Pancreas (tissue), 10 donors: ENCODE results near the gene CNGA2. TPM values are rescaled to one million over a fixed set of nuclear protein-coding genes. Genes with fewer than 3 reads are reported as not detected.

Source experiments
- ATAC-seq, 4 donors: fragments of 200-7000 bp; cut with Tn5 transposase; one replicate each; pipeline versions ENCODE4 v1.8.0 to v1.9.1; 2020; ENCODE audit warnings: mild to moderate bottlenecking in 4 of 4, moderate library complexity in 4 of 4
- DNase-seq, 6 donors: peaks; one replicate each; pipeline ENCODE4 v3.0.0-alpha.2; 2020
- FAIRE-seq: peaks from 2 replicates; lab custom pipeline; 2012; peaks lifted over from hg19 to GRCh38; lab: Jason Lieb, UNC
- H3K27ac ChIP-seq, 4 donors: fragments of 200-600 bp; sonication (generic); 1 replicate in 3 of 4; 2 replicates in 1 of 4; pipeline versions ENCODE4 v1.5.0 to v1.8.0; 2020
- H3K27me3 ChIP-seq, 4 donors: fragments of 200-600 bp; one replicate each; pipeline ENCODE4 v1.8.0; 2021
- H3K36me3 ChIP-seq, 3 donors: fragments of 200-600 bp; sonication (generic) in 1 of 3; one replicate each; pipeline versions ENCODE4 v1.5.0 to v1.8.0; 2020 to 2021
- H3K4me1 ChIP-seq, 3 donors: fragments of 200-600 bp; one replicate each; pipeline ENCODE4 v1.8.0; 2021
- H3K4me3 ChIP-seq, 4 donors: fragments of 200-600 bp; sonication (generic) in 2 of 4; one replicate each; pipeline versions ENCODE4 v1.5.0 to v1.8.0; 2020 to 2021
- H3K9me3 ChIP-seq, 4 donors: fragments of 200-600 bp; one replicate each; pipeline ENCODE4 v1.8.0; 2021
- CTCF ChIP-seq, 4 donors: fragments of 200-600 bp; sonication (generic) in 3 of 4; IDR thresholded peaks; one replicate each; pipeline versions ENCODE4 v1.5.0 to v1.8.0; 2021; ENCODE audit warnings: antibody characterized with exemption in 4 of 4
- WGBS, 2 donors: extraction: QIAGEN DNeasy Blood & Tissue Kit; methylation state at CpG; one replicate each; pipeline ENCODE4 v1.1.7; 2013; 5-methylcytosine and 5-hydroxymethylcytosine counted together
- intact Hi-C, 3 donors: fragments of 100-400 bp; cut with DNase I; formaldehyde crosslinking; loops; one replicate each; pipeline versions ENCODE4 v1.11.1 to v1.14.2; 2022
- polyA plus RNA-seq, 2 donors: library from polyadenylated mRNA; stranded (reverse); fragments of 200-250 nt; gene quantifications; one replicate each; pipeline ENCODE4 v1.2.3, GENCODE V29; 2013
- total RNA-seq, 6 donors: library from RNA; stranded (reverse); fragmentation: NEBNext Ultra II Directional in 4 of 6; extraction: Animal tissue kit (Norgen Biotek cat#: 25700) in 4 of 6; gene quantifications; one replicate each; pipeline versions ENCODE4 v1.2.1 to v1.2.4, GENCODE V29; 2021 to 2023
- donor health status: healthy with polysubstance abuse.
- donor health status: DM: no; HTN: no; CAD: no; lungs with moderate emphysema.
- donor health status: DM: no; HTN: no; CAD: no.
- donor health status: control.
- donor health status: control.
- donor health status: Bipolar disorder and iron deficiency.
- donor health status: DM: yes; HTN: yes; CAD: no.
- donor health status: DM: no; HTN: no; CAD: no.
- donor health status: DM: no; HTN: no; CAD: no.
- donor health status: DM: yes; HTN: yes; CAD: no.

CNGA2 gene
- total and polyA plus RNA-seq, 8 donors: not detected

DNA sequence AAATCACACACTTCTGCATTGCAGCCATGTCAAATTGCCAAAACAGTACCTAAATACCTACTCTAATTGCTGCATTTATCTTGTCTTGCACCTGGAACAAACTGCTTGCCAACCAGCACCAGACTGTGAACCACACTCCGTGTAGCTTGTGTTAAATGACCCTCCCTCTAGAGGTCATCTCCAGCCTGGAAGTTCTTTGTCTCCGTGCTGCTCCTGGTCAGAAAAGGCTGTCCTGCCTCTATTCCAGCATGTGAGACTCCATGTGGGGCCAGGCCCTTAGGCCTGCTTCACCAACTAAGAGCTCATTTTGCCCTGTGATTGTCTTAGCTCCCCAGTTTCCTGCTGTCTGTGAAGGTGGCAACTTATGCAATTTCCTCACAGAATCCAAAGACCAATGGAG is 28.3 kb downstream of the CNGA2 start:
- ATAC-seq (no peak), DNase-seq (no peak), FAIRE-seq (no peak)
- Histone ChIP-seq H3K9me3 (no peaks in the 10 kb centered on the region), H3K4me1 (no peaks in the 10 kb centered on the region), H3K4me3 (no peak overlapping the region), H3K36me3 (no peaks in the 10 kb centered on the region), H3K27ac (no peak overlapping the region), H3K27me3 (no peaks in the 10 kb centered on the region)
- TF ChIP-seq CTCF (IDR thresholded peaks at IDR 0.05): no peak
- intact Hi-C loops: no loop called here
- 39 to 59% methylated on average over 2 of the region's 2 CpGs for WGBS, 2 donors

- no peak overlapping the region for H3K4me3 ChIP-seq
- 90 to 91% methylated on average over 8 of the region's 8 CpGs for WGBS, 2 donors
- no peak for TF ChIP-seq CTCF (IDR thresholded peaks at IDR 0.05)
- FAIRE-seq (no peak), ATAC-seq (no peak), DNase-seq (no peak)
- H3K36me3 ChIP-seq: no peaks in the 10 kb centered on the region
- H3K9me3 ChIP-seq: no peaks in the 10 kb centered on the region
- no peak overlapping the region for H3K27ac ChIP-seq
- no peaks in the 10 kb centered on the region for H3K4me1 ChIP-seq
- intact Hi-C loops: no loop called here
- H3K27me3 ChIP-seq: no peaks in the 10 kb centered on the region
These were observed 29.2 kb downstream of the CNGA2 start for GRCh38 chrX:151763711-151764110.

- 88 to 90% methylated on average over 2 of the region's 2 CpGs for WGBS, 2 donors
- Histone ChIP-seq H3K27me3 (no peaks in the 10 kb centered on the region), H3K9me3 (no peaks in the 10 kb centered on the region), H3K36me3 (no peaks in the 10 kb centered on the region), H3K4me3 (no peak overlapping the region), H3K4me1 (no peaks in the 10 kb centered on the region), H3K27ac (no peak overlapping the region)
- no peak for TF ChIP-seq CTCF (IDR thresholded peaks at IDR 0.05)
- no peak for FAIRE-seq
- intact Hi-C loops: no loop called here
- no peak for DNase-seq
- no peak for ATAC-seq
These were observed 30.5 kb downstream of the CNGA2 start for GRCh38 chrX:151765026-151765425.

GRCh38 chrX:151771726-151772125 is 37.2 kb downstream of the CNGA2 start:
- TF ChIP-seq CTCF (IDR thresholded peaks at IDR 0.05): no peak
- H3K4me3 ChIP-seq: no peak overlapping the region
- DNase-seq: no peak
- intact Hi-C loops: no loop called here
- H3K27ac ChIP-seq: no peak overlapping the region
- WGBS, 2 donors: 90% methylated on average over 3 of the region's 3 CpGs
- H3K4me1 ChIP-seq: no peaks in the 10 kb centered on the region
- no peaks in the 10 kb centered on the region for H3K27me3 ChIP-seq
- FAIRE-seq: no peak
- H3K9me3 ChIP-seq: no peaks in the 10 kb centered on the region
- H3K36me3 ChIP-seq: no peaks in the 10 kb centered on the region
- no peak for ATAC-seq

DNA sequence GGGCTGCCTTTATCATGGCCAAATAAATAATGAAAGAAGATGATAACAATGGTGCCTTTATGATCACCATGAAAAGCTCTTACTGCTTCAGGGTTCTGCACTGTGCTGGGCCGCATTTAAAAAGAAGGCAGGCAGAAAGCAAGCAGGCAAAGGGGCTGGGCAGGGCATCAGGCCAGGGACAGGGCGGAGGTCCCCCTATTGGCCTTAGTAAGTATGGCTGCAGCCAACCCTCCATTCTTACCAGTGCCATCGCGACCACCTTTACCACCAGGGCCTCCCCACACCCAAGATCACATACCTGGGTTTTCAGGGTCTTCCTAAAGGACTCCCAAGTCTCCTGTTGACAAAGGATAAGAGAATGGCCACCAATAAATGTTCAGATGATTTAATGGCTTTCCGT is 38.9 kb downstream of the CNGA2 start:
- 39 to 75% methylated on average over 5 of the region's 5 CpGs for WGBS, 2 donors
- intact Hi-C loops: no loop called here
- H3K4me1 ChIP-seq: no peaks in the 10 kb centered on the region
- H3K36me3 ChIP-seq: no peaks in the 10 kb centered on the region
- H3K4me3 ChIP-seq: no peak overlapping the region
- no peaks in the 10 kb centered on the region for H3K9me3 ChIP-seq
- ATAC-seq (no peak), DNase-seq (no peak), FAIRE-seq (no peak)
- H3K27me3 ChIP-seq: no peaks in the 10 kb centered on the region
- no peak overlapping the region for H3K27ac ChIP-seq
- TF ChIP-seq CTCF (IDR thresholded peaks at IDR 0.05): no peak
